ENCODE data around the gene MAP3K7. TPM values are rescaled to one million over a fixed set of nuclear protein-coding genes. Genes with fewer than 3 reads are reported as not detected.

MAP3K7 gene
- total RNA-seq, 2 experiments from 2014 or later, result 23.2 to 23.6 TPM

DNA sequence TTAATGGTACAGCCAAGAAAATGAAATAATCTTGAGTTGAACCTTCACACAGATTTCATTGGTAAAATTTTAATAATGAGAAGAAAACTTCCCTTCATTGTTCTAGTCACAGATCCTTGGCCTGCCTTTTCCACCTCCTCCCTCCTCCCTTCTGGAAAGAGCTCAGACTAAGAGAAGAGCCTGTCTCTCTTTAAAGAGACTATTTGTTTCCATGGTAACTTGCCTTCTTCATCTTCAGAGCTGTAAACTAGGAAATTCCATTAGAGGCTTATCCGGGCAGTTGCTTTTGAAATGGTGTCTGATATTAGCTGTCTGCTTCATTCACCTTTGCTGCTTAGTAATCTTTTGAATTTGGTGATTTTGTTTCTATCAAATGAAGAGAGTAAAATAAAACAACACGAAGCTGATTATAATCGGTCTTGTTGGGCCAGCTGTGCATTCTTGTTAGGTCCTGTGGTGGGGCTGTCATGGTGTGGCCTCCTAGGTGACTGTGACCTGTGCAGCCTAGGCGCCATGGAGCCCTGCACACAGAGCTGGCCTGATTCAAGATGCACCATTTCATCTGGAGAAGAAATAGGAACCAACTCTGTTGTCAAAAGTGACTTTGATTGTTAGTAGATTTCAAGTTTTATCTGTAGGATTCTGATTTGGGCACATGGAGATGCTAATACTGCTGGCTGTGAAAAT, 96.7 kb downstream of the MAP3K7 start:
- Mint-ChIP-seq H3K4me1 (ENCODE audit: low read depth) (peaks cover 14% of the 10 kb centered on the region), H3K27ac (no peak overlapping the region), H3K27me3 (ENCODE audit: low read depth) (no peaks in the 10 kb centered on the region), H3K9me3 (peaks cover 6% of the 10 kb centered on the region), H3K36me3 (ENCODE audit: low read depth) (peaks cover 2% of the 10 kb centered on the region), H3K4me3 (no peak overlapping the region)
- CTCF ChIA-PET, result interaction anchor here (0.7 to 1.4 kb wide), 3 partner anchors 10 to 44 kb away, joined by 3 to 5 read pairs (median 3); no protein-coding TSS in a partner anchor
- intact Hi-C loops (cut with micrococcal nuclease), result no loop called here
- DNase-seq, result no peak

DNA sequence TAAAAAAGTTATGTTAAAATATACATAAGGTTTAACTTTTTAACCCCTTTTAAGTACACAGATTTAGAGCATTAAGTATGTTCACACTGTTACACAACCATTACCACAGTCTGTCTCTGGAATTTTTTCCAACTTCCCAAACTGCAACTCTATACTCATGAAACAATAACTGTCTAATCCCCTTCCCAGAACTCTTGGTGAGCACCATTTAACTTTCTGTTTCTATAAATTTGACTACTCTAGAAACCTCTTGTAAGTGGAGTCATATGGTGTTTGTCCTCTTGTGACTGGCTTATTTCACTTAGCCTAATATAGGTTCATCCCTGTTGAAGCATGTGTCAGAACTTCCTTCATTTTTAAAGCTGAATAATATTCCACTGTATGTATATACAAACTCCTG, 98.1 kb downstream of the MAP3K7 start:
- CTCF ChIA-PET, result no interaction called here
- intact Hi-C loops (cut with micrococcal nuclease), result no loop called here
- no peak for DNase-seq
- Mint-ChIP-seq H3K4me1 (ENCODE audit: low read depth) (peaks cover 20% of the 10 kb centered on the region), H3K4me3 (no peak overlapping the region), H3K27ac (no peak overlapping the region), H3K27me3 (ENCODE audit: low read depth) (no peaks in the 10 kb centered on the region), H3K9me3 (peaks cover 6% of the 10 kb centered on the region), H3K36me3 (ENCODE audit: low read depth) (peaks cover 2% of the 10 kb centered on the region)

DNA sequence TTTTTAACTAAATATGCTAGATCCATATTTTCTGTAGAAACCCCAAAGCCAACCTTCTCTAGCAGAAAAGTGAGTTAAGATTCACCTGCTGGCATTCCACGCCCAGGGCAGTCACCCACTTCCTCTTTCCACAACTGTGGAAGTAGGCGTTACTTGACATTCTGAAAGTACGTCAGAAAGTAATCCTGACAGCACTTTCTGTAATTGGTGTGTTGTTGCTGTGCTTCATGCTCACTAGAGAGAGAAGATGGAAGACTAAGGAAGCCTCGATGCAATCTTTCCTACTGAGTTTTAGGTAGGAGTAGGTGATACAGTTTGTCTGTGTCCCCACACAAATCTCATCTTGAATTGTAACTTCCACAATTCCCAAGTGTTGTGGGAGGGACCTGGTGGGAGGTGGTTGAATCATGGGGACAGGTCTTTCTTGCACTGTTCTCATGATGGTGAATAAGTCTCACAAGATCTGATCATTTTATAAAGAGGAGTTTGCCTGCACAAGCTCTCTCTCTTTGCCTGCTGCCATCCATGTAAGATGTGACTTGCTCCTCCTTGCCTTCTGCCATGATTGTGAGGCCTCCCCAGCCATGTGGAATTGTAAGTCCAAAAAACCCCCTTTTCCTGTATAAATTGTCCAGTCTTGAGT, 101.1 kb downstream of the MAP3K7 start:
- H3K4me3 Mint-ChIP-seq, result no peak overlapping the region
- no peak for DNase-seq
- CTCF ChIA-PET, result no interaction called here
- peaks cover 15% of the 10 kb centered on the region for H3K9me3 Mint-ChIP-seq
- intact Hi-C loops (cut with micrococcal nuclease), result no loop called here
- H3K36me3 Mint-ChIP-seq (ENCODE audit: low read depth), result peaks cover 6% of the 10 kb centered on the region
- H3K4me1 Mint-ChIP-seq (ENCODE audit: low read depth), result peaks cover 19% of the 10 kb centered on the region
- H3K27ac Mint-ChIP-seq, result no peak overlapping the region
- H3K27me3 Mint-ChIP-seq (ENCODE audit: low read depth), result no peaks in the 10 kb centered on the region

- Mint-ChIP-seq H3K27me3 (ENCODE audit: low read depth) (no peaks in the 10 kb centered on the region), H3K4me1 (ENCODE audit: low read depth) (peaks cover 19% of the 10 kb centered on the region), H3K27ac (no peak overlapping the region), H3K9me3 (peaks cover 15% of the 10 kb centered on the region), H3K4me3 (no peak overlapping the region), H3K36me3 (ENCODE audit: low read depth) (peaks cover 6% of the 10 kb centered on the region)
- intact Hi-C loops (cut with micrococcal nuclease), result no loop called here
- no peak for DNase-seq
- CTCF ChIA-PET, result interaction anchor here (0.8 to 0.9 kb wide), 2 partner anchors 9 to 544 kb away, joined by 3 to 4 read pairs; no protein-coding TSS in a partner anchor
Measured at GRCh38 chr6:90484903-90485302, 102.0 kb downstream of the MAP3K7 start.

GRCh38 chr6:90484385-90484784, 102.5 kb downstream of the MAP3K7 start:
- no peak for DNase-seq
- Mint-ChIP-seq H3K4me3 (no peak overlapping the region), H3K4me1 (ENCODE audit: low read depth) (peaks cover 20% of the 10 kb centered on the region), H3K27me3 (ENCODE audit: low read depth) (no peaks in the 10 kb centered on the region), H3K36me3 (ENCODE audit: low read depth) (peaks cover 6% of the 10 kb centered on the region), H3K9me3 (peaks cover 15% of the 10 kb centered on the region), H3K27ac (no peak overlapping the region)
- CTCF ChIA-PET, result interaction anchor here (0.8 to 0.9 kb wide), 2 partner anchors 9 to 544 kb away, joined by 3 to 4 read pairs; no protein-coding TSS in a partner anchor
- intact Hi-C loops (cut with micrococcal nuclease), result no loop called here

GRCh38 chr6:90483956-90484355, 102.9 kb downstream of the MAP3K7 start:
- CTCF ChIA-PET, result interaction anchor here (0.9 kb wide), 1 partner anchor 544 kb away, joined by 4 read pairs; no protein-coding TSS in a partner anchor
- Mint-ChIP-seq H3K9me3 (peaks cover 15% of the 10 kb centered on the region), H3K4me1 (ENCODE audit: low read depth) (peaks cover 24% of the 10 kb centered on the region)

GRCh38 chr6:90483116-90483839, 103.6 kb downstream of the MAP3K7 start:
- intact Hi-C loops (cut with micrococcal nuclease), result no loop called here

More at GRCh38 chr6:90483956-90484355, 102.9 kb downstream of the MAP3K7 start:
- Mint-ChIP-seq H3K36me3 (ENCODE audit: low read depth) (peaks cover 6% of the 10 kb centered on the region), H3K27me3 (ENCODE audit: low read depth) (no peaks in the 10 kb centered on the region), H3K27ac (no peak overlapping the region), H3K4me3 (no peak overlapping the region)
- DNase-seq, result no peak
- intact Hi-C loops (cut with micrococcal nuclease), result no loop called here

DNA sequence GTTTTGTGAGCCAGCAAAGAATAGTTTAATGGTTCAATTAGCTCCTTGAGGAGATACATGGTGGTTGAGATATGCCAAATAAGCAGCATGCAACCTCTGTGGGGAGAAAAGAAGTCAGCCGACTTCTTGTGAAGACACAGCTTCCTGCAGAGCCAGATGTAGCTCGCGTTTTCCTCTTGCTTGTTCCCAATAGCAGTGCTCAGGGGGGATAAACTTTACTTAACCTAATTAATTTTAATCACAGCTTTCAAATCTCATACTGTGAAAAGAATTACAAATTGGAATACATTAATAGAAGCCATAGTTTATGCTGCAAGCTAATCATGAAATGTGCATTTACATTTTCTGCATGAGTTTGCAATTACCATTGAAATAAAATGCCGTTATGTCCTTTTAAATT, 106.2 kb downstream of the MAP3K7 start:
- Mint-ChIP-seq H3K36me3 (ENCODE audit: low read depth) (peaks cover 4% of the 10 kb centered on the region), H3K27me3 (ENCODE audit: low read depth) (no peaks in the 10 kb centered on the region), H3K9me3 (peaks cover 10% of the 10 kb centered on the region), H3K4me3 (no peak overlapping the region), H3K27ac (no peak overlapping the region), H3K4me1 (ENCODE audit: low read depth) (peaks cover 52% of the 10 kb centered on the region)
- no peak for DNase-seq
- intact Hi-C loops (cut with micrococcal nuclease), result no loop called here
- CTCF ChIA-PET, result interaction anchor here (0.7 to 11.6 kb wide), 7 partner anchors 79 to 551 kb away, joined by 3 to 176 read pairs (median 7); no protein-coding TSS in a partner anchor

More at GRCh38 chr6:90483116-90483839, 103.6 kb downstream of the MAP3K7 start:
- DNase-seq, result no peak
- Mint-ChIP-seq H3K4me3 (no peak overlapping the region), H3K27ac (no peak overlapping the region), H3K27me3 (ENCODE audit: low read depth) (no peaks in the 10 kb centered on the region), H3K9me3 (peaks cover 15% of the 10 kb centered on the region), H3K36me3 (ENCODE audit: low read depth) (peaks cover 6% of the 10 kb centered on the region), H3K4me1 (ENCODE audit: low read depth) (peaks cover 30% of the 10 kb centered on the region)
- CTCF ChIA-PET, result interaction anchor here (0.9 kb wide), 1 partner anchor 10 kb away, joined by 4 read pairs; no protein-coding TSS in a partner anchor

DNA sequence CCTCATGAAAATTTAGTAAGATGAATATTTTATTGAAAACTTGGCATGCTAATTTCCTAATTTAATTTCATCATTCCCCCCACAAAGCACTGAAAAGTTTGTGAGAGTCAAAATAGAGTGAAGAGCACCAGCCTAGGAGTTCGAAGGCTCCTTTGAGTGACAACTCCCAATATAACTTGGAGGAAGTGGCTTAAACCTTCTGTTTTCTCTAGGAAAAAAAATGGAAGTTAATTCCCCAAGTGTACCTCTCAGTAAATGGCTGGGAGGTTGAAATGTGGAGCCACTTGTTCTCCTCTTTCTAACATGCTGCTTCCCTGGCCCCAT, 107.3 kb downstream of the MAP3K7 start:
- H3K27ac Mint-ChIP-seq, result no peak overlapping the region
- CTCF ChIA-PET, result interaction anchor here (0.5 to 11.6 kb wide), 42 partner anchors 11 to 755 kb away, joined by 3 to 176 read pairs (median 4); partner anchors contain the start of gene BACH2
- intact Hi-C loops (cut with micrococcal nuclease), result loop anchor here (1.0 to 5.0 kb wide), 13 partner anchors 68 to 1111 kb away; partner anchors contain the start of genes ANKRD6, LYRM2 and MDN1

DNA sequence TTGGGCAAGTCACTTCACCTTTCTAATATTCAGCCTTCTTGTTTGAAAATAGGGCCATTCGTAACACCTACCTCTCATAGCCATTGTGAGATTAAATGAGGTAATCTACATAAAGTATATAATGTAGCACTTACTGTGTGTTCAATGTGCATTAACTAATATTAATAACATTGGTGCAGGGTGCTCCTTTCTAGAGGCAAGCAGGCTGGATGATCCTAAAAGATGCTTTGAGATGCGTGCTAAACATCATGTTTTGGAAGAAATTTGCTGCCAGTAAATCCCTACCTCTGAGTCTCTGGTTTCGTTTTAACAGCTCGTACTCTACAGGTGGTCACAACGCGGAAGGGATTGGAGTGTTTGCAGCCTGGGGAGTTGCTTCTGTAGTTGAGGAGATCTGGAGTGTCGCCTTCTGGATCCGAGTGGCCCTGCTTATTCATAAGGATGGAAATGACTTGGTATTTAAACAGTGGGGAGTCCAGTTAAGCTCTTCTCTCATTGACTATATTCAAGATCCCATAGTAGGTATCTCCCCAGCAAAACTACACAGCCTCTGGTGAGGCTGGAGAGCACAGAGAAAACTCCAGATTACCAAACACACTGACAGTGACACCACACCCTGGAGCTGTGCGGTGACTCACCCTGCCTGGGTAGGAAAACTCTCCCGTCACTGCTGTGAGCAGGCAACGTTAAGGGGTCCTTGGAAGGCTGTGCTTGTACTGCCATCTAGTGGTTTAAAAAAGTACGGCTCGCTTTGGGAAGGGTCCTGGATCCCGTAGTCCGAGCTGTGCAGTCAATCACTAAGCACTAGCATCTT, 107.9 kb downstream of the MAP3K7 start:
- Mint-ChIP-seq H3K27me3 (ENCODE audit: low read depth) (no peaks in the 10 kb centered on the region), H3K4me3 (no peak overlapping the region), H3K9me3 (peaks cover 9% of the 10 kb centered on the region), H3K27ac (peak overlapping the region; percentile 81), H3K36me3 (ENCODE audit: low read depth) (peaks cover 4% of the 10 kb centered on the region), H3K4me1 (ENCODE audit: low read depth) (peaks cover 60% of the 10 kb centered on the region)
- CTCF ChIA-PET, result interaction anchor here (0.5 to 11.6 kb wide), 52 partner anchors 11 to 755 kb away, joined by 3 to 176 read pairs (median 4); partner anchors contain the start of gene BACH2
- DNase-seq, result peak; percentile 94
- intact Hi-C loops (cut with micrococcal nuclease), result loop anchor here (1.0 to 5.0 kb wide), 13 partner anchors 68 to 1111 kb away; partner anchors contain the start of genes ANKRD6, LYRM2 and MDN1

More for the DNA sequence above, 107.3 kb downstream of the MAP3K7 start:
- H3K4me1 Mint-ChIP-seq (ENCODE audit: low read depth), result peaks cover 56% of the 10 kb centered on the region
- peaks cover 4% of the 10 kb centered on the region for H3K36me3 Mint-ChIP-seq (ENCODE audit: low read depth)
- no peaks in the 10 kb centered on the region for H3K27me3 Mint-ChIP-seq (ENCODE audit: low read depth)
- no peak overlapping the region for H3K4me3 Mint-ChIP-seq
- DNase-seq, result no peak
- H3K9me3 Mint-ChIP-seq, result peaks cover 9% of the 10 kb centered on the region

- H3K36me3 Mint-ChIP-seq (ENCODE audit: low read depth), result peaks cover 4% of the 10 kb centered on the region
- H3K4me1 Mint-ChIP-seq (ENCODE audit: low read depth), result peaks cover 67% of the 10 kb centered on the region
- peak overlapping the region; percentile 81 for H3K27ac Mint-ChIP-seq
- peaks cover 9% of the 10 kb centered on the region for H3K9me3 Mint-ChIP-seq
- intact Hi-C loops (cut with micrococcal nuclease), result loop anchor here (2.0 to 5.0 kb wide), 3 partner anchors 291 to 659 kb away; partner anchors contain the start of gene MDN1
- no peaks in the 10 kb centered on the region for H3K27me3 Mint-ChIP-seq (ENCODE audit: low read depth)
- H3K4me3 Mint-ChIP-seq, result no peak overlapping the region
- CTCF ChIA-PET, result interaction anchor here (0.7 to 11.6 kb wide), 29 partner anchors 10 to 537 kb away, joined by 3 to 176 read pairs (median 4); partner anchors contain the start of gene BACH2
- DNase-seq, result peak; percentile 55
Measured at GRCh38 chr6:90478278-90478677, 108.6 kb downstream of the MAP3K7 start.

Measured in activated naive CD4-positive, alpha-beta T cell treated with anti-CD3 and anti-CD28 coated beads for 36 hours (primary cell).